Mucosa of rectum (tissue), 2 donors: ENCODE data around the gene CYTH1.
"Not testable (repeated sequence)": the region's sequence is repeated elsewhere in the genome, so short reads cannot be mapped to it uniquely, and the experiment has no call there.

Source experiments
- H3K27ac ChIP-seq, 2 donors: one replicate each; pipeline ENCODE4 v1.7.0; 2013; ENCODE audit warnings: inconsistent platforms in 2 of 2, low read depth in 2 of 2, low read length in 2 of 2
- H3K27me3 ChIP-seq, 2 donors: one replicate each; pipeline ENCODE4 v1.7.0; 2013; ENCODE audit warnings: low read length in 2 of 2; ENCODE audit not compliant: control insufficient read depth in 2 of 2, insufficient read depth in 2 of 2
- H3K36me3 ChIP-seq, 2 donors: one replicate each; pipeline ENCODE4 v1.7.0; 2013; ENCODE audit warnings: low read length in 2 of 2; ENCODE audit not compliant: control insufficient read depth in 2 of 2, insufficient read depth in 2 of 2
- H3K4me1 ChIP-seq, 2 donors: one replicate each; pipeline ENCODE4 v1.7.0; 2013; ENCODE audit warnings: low read length in 2 of 2, mild to moderate bottlenecking in 1 of 2; ENCODE audit not compliant: control insufficient read depth in 2 of 2, insufficient read depth in 2 of 2
- H3K4me3 ChIP-seq, 2 donors: one replicate each; pipeline ENCODE4 v1.7.0; 2013; ENCODE audit warnings: low read length in 2 of 2
- H3K9ac ChIP-seq, 2 donors: one replicate each; pipeline ENCODE4 v1.7.0; 2013; ENCODE audit warnings: low read length in 2 of 2, low read depth in 1 of 2, mild to moderate bottlenecking in 1 of 2
- H3K9me3 ChIP-seq, 2 donors: one replicate each; pipeline ENCODE4 v1.7.0; 2013; ENCODE audit warnings: low read length in 2 of 2; ENCODE audit not compliant: control insufficient read depth in 2 of 2
- donor health status: healthy.
- donor health status: Normal muscosa, but diverticular disease.

The CYTH1 gene

DNA sequence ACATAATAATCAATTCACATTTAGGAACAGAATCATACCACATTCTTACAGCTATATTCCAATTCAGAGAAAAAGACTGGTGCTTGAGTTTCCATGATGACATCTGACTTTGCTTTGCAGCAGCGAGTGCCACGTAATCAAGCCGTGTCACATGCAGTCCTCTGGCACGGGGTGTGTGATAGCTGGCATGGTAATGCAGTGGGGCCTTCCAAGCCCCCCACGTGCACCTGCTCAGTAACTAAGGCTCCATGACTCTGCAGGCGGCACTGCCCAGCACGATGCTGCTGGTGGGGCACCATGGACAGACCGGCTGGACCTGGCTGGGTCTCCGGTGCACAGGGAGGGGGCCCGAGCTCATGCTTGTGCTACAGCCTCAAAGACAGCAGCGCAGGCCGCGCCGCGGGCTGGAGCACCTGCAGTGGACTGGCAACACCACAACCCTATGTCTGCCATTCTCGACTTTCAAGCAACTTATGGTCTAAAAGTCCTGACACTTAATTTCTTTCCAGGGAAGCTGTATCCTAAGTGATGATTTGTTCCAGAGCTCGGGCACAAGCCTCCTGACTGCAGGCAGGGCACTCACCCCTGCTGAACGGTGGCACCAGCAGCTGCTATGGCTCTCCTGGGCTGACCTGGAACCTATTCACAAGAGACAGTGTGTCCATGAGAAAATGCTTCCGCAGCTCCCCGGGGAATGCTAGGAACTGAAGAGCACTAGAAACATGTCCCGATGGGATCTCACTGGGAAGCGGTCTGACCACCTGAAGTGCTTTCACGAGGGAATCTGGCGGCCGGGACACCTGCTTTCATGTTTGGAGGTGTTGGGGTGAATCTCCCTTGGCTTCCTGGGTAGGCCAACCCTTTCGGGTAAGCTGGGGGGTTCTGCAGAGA lies 105.4 kb downstream of the CYTH1 start:
- Histone ChIP-seq H3K4me1 (no peaks in the 10 kb centered on the region), H3K4me3 (no peak overlapping the region), H3K36me3 (peaks cover 69 to 72% of the 10 kb centered on the region in 2 donors), H3K9me3 (no peaks in the 10 kb centered on the region), H3K27ac (no peak overlapping the region), H3K27me3 (no peaks in the 10 kb centered on the region), H3K9ac (no peak overlapping the region)

DNA sequence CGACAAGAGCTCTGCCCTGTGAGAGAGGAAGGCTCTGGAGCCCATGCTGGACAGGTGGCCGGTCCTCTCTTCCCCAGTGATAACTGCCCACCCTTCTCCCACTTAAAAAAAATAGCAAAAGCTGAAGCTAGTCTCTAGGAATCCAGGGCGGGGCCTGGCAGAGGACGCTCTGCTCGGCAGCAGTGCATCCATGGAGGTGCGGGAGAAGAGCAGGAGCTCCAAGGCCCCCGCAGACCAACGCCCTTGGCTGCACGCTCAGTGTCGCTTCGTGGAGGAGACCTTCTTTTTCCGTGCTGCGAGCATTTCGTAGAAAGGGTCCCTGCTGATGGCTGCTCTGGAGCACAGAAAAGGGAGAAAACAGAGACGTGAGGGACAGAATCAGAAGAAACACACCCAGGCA lies 106.2 kb downstream of the CYTH1 start:
- Histone ChIP-seq H3K4me3 (no peak overlapping the region), H3K36me3 (peaks cover 67 to 69% of the 10 kb centered on the region in 2 donors), H3K4me1 (no peaks in the 10 kb centered on the region), H3K9ac (no peak overlapping the region), H3K27me3 (no peaks in the 10 kb centered on the region), H3K27ac (no peak overlapping the region), H3K9me3 (no peaks in the 10 kb centered on the region)

DNA sequence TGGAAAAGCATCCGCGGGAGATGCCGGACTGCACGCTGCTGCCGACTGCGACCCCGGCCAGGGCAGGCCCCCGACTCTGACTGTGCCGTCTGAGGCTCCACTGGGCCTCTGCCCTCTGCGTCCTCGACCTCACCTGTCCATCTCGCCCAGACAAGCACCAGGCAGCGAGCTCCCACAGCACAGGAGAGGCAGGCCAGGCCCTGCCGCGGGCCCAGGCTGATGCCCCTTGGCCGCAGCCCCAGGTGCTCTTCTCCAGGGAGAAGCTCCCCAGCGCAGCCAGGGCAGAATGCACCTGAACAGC lies 106.8 kb downstream of the CYTH1 start:
- H3K4me1 ChIP-seq = no peaks in the 10 kb centered on the region
- H3K36me3 ChIP-seq = peaks cover 64 to 65% of the 10 kb centered on the region in 2 donors
- no peak overlapping the region for H3K9ac ChIP-seq

DNA sequence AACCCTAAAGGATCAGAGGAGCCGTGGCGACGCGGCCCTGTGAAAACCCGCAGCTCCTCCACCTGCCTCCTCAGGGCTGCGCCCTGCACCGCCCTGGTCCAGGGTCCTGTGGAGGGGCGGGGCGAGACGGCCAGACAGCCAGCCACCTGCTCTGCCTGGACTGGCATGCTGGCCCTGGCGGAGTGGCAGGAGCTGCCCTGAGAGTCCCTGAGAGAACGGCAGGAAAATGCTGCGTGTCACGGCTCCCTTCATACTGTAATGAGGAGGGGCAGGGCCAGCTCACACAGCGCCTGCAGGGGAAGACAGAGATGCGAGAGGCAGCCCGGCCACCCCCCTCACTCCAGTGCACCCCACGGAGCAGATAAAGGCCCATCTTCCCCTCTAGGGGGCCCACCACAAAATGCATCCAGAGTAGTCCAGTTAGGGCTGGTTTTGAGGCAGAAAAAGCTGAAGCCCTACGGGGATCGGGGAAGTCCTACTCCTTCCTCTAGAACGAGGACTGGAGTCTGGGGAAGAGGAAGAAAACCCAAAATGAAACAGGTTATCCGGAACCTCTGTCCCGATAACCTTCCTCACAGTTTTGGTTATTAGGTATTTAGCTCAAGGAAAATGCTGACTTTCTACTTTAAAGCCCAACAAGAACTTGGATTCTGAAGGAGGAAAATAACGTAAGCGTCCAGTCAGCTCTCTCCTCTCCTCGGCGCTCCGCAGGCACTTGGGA lies 107.3 kb downstream of the CYTH1 start:
- H3K27me3 ChIP-seq = no peaks in the 10 kb centered on the region
- H3K27ac ChIP-seq = no peak overlapping the region
- no peak overlapping the region for H3K4me3 ChIP-seq
- H3K36me3 ChIP-seq = peaks cover 59 to 60% of the 10 kb centered on the region in 2 donors
- H3K9me3 ChIP-seq = no peaks in the 10 kb centered on the region
- no peaks in the 10 kb centered on the region for H3K4me1 ChIP-seq
- no peak overlapping the region for H3K9ac ChIP-seq

More for the DNA sequence above, 106.8 kb downstream of the CYTH1 start:
- H3K27ac ChIP-seq = no peak overlapping the region
- H3K9me3 ChIP-seq = no peaks in the 10 kb centered on the region
- H3K4me3 ChIP-seq = no peak overlapping the region
- no peaks in the 10 kb centered on the region for H3K27me3 ChIP-seq

DNA sequence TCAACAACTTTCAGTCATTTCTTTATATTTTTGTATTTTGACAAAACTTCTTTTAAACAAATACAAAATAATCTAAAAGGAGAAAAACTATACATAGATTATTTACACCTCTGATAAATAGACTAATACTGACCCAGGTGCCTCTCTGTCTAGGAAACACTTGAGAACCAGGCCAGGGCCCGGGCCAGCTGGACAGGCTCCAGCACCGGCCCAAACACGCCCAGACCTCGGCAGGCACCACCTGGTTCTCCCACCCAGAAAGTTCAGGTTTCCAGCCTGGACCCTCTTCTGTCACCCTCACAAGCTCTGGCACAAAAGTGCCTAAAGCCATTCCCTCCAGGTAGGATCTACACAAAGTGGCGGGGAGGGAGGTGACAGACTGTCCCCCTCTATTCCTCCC lies 107.9 kb downstream of the CYTH1 start:
- no peaks in the 10 kb centered on the region for H3K4me1 ChIP-seq
- H3K36me3 ChIP-seq = peaks cover 53 to 54% of the 10 kb centered on the region in 2 donors
- H3K27ac ChIP-seq = no peak overlapping the region
- H3K9me3 ChIP-seq = no peaks in the 10 kb centered on the region
- H3K4me3 ChIP-seq = no peak overlapping the region
- no peak overlapping the region for H3K9ac ChIP-seq
- H3K27me3 ChIP-seq = no peaks in the 10 kb centered on the region

DNA sequence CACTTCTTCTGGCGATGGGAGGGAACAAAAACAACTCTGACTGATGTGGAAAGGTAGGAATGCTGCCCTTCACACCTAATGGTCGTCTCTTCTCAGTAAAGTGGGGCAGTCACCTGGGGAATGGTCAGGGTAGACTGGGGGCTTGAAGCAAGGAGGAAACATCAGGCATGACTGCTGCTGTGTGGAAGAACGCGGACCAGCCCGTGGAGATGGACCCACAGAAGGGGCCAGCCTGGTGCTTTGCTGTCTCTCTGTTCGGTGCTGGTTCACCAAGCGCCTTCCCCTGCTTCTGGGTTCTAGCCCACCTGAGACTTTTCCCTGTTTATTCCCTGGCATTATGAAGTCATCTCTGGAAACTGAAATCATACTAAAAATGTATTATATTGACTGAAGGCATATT lies 108.7 kb downstream of the CYTH1 start:
- Histone ChIP-seq H3K27ac (no peak overlapping the region), H3K9me3 (no peaks in the 10 kb centered on the region), H3K4me1 (no peaks in the 10 kb centered on the region), H3K27me3 (no peaks in the 10 kb centered on the region), H3K36me3 (peaks cover 45 to 47% of the 10 kb centered on the region in 2 donors), H3K9ac (no peak overlapping the region), H3K4me3 (no peak overlapping the region)

DNA sequence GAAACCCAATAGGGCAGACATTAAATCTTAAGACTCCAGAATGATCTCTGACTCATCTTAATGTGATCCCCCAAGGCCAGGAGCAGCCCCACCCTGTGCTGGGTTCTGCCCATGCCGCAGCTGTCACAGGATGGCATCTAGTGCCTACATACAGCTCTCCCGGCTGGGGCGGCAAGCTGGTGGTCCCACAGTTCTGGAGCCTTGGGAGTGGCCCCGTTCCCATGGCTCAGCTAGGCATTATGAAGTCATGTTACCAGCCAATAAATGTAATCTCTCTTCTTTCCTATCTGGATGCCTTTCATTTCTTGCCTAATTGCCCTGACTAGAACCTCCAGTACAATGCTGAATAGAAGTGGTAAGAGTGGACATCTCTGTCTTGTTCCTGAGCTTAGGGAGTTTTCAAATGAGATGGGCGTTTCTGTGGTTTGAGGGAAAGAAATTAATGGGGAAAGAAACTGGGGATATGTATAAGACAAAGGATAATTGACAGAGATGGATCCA lies 109.2 kb downstream of the CYTH1 start:
- Histone ChIP-seq H3K9me3 (no peaks in the 10 kb centered on the region), H3K36me3 (peaks cover 43% of the 10 kb centered on the region in 2 donors), H3K27ac (no peak overlapping the region), H3K9ac (no peak overlapping the region), H3K4me1 (no peaks in the 10 kb centered on the region), H3K4me3 (no peak overlapping the region), H3K27me3 (no peaks in the 10 kb centered on the region)

DNA sequence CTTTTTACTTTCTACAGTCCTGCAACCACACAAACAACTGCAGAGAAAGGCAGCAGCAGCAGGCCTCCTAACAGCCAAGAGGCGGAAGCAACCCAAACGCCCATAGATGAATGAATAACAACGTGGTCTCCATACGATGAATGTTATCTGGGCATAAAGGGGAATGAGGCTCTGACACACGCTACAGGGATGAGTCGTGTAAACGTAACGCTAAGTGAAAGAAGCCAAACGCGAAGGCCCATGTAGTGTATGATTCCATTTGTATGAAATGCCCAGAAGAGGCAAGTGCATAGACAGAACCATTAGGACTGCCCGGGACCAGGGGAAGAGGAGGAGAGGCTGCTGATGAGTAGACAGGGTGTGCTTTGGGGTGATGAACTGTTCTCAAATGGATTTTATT lies 110.1 kb downstream of the CYTH1 start:
- Histone ChIP-seq H3K27me3 (no peaks in the 10 kb centered on the region), H3K36me3 (peaks cover 35 to 36% of the 10 kb centered on the region in 2 donors), H3K4me1 (no peaks in the 10 kb centered on the region), H3K9ac (no peak overlapping the region), H3K9me3 (no peaks in the 10 kb centered on the region), H3K27ac (no peak overlapping the region), H3K4me3 (no peak overlapping the region)

DNA sequence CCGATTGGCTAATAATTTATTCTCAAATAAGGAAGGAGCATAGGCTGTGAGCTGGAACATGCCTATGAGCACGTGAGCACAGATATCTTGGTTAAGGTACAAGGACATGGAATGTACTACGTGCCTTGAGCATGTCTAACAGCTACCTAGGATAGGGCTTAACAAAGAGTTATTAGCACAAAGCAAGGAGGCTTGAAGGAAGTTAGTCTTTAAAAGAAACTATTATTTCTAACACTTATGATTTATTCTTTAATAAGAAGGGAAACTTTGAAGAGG lies 110.4 kb downstream of the CYTH1 start:
- peaks cover 32 to 33% of the 10 kb centered on the region in 2 donors for H3K36me3 ChIP-seq
- H3K27me3 ChIP-seq, H3K9me3 ChIP-seq, H3K4me3 ChIP-seq, H3K27ac ChIP-seq, H3K4me1 ChIP-seq, H3K9ac ChIP-seq: not testable (repeated sequence)

DNA sequence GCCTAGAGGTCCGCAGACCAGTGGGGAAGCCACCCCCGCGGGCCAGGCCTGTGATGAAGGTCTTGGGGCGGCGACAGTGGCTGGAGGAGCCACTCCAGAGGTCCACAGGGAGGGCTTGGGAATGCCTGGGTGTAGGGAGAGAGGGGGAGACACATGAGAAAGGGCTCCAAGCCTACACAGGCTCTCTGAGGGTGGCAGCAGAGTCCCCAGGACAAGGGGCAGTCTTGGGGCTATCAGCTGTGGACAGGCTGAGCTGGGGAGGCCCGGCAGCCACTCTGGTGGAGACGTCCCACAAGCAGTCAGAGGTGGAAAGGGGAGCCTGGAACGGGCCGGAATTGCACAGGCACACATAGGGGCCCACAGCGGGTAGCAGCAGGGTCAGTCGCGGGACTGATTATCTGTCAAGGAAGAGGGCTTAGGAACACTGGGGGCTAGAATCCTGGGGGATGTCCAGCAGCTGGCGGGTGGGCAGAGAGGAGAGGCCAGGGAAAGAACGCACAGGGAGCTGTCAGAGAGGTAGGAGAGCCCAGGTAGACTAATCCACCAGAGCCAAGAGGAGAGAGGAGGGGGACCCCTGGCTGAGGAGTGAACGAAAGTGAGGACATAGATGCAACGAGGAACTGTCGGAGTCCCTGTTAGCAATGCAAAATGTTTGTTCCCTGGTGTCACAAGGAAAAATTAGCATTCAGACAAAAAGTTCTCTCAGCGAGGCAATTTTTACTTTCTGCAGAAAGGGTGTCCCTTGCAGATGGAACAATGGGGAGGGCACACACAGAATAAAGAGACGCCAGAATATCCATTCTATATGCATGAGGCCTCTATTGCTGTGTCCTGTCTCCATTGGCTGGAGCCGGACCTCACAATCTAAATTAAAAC lies 111.0 kb downstream of the CYTH1 start:
- H3K9ac ChIP-seq = no peak overlapping the region

More for the DNA sequence above, 111.0 kb downstream of the CYTH1 start:
- Histone ChIP-seq H3K4me3 (no peak overlapping the region), H3K4me1 (no peaks in the 10 kb centered on the region), H3K9me3 (no peaks in the 10 kb centered on the region), H3K27ac (no peak overlapping the region), H3K36me3 (peaks cover 26 to 27% of the 10 kb centered on the region in 2 donors), H3K27me3 (no peaks in the 10 kb centered on the region)
